ENCODE results near the gene UGT3A1.
"Not testable (repeated sequence)": the region's sequence is repeated elsewhere in the genome, so short reads cannot be mapped to it uniquely, and the experiment has no call there.

UGT3A1 gene, protein sequence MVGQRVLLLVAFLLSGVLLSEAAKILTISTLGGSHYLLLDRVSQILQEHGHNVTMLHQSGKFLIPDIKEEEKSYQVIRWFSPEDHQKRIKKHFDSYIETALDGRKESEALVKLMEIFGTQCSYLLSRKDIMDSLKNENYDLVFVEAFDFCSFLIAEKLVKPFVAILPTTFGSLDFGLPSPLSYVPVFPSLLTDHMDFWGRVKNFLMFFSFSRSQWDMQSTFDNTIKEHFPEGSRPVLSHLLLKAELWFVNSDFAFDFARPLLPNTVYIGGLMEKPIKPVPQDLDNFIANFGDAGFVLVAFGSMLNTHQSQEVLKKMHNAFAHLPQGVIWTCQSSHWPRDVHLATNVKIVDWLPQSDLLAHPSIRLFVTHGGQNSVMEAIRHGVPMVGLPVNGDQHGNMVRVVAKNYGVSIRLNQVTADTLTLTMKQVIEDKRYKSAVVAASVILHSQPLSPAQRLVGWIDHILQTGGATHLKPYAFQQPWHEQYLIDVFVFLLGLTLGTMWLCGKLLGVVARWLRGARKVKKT

DNA sequence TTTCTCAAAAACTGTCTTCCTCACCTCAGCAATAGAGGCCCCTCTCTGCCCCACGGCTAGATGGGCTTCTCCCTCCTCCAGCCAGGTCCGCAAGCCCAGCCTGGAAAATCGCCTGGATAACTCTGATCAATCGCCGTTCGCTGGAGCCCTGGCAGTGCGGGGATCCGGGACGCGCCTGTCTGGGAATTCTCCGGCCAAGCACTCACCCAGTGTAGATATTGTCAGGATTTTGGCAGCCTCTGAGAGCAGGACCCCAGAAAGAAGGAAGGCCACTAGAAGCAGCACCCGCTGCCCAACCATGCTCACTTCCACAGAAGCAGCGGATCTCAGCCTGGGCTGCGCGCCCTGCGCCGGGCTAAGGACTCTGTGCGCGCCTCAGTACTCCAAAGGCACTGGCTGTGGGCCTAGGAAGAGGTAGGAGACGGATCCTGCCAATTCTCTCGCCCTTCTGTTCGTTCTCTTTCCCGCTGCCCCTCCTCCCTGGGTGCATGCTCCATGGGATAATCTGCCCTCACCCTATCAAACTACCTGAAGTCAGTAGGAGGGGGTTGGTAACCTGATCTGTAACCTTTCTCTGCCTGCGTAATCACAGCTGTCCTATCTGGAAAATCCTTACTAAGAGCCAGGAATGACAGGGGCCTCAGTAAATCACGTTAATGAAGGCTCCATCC, at the start of gene UGT3A1:
TSS of gene UGT3A1 (minus strand) at position 450 of the 671 bp plus-strand sequence. CDS start at position 300, 150 bp downstream.
- no peak for DNase-seq (ENCODE audit: low read depth)

DNA sequence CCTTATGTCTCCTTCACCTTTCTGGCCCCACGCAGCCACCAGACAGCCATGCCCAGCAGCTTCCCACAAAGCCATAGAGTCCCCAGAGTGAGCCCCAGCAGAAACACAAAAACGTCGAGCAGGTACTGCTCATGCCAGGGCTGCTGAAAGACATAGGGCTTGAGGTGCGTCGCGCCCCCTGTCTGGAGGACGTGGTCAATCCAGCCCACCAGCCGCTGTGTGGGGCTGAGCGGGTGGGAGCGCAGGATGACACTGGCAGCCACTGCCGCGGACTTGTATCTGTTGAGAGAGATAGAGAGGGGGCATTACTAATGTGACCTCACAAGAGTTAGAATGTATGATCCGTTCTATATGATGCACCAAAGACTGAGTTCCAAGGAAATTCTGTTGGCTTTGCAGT, 44.5 kb upstream of the UGT3A1 start:
- DNase-seq (ENCODE audit: low read depth), result no peak

DNA sequence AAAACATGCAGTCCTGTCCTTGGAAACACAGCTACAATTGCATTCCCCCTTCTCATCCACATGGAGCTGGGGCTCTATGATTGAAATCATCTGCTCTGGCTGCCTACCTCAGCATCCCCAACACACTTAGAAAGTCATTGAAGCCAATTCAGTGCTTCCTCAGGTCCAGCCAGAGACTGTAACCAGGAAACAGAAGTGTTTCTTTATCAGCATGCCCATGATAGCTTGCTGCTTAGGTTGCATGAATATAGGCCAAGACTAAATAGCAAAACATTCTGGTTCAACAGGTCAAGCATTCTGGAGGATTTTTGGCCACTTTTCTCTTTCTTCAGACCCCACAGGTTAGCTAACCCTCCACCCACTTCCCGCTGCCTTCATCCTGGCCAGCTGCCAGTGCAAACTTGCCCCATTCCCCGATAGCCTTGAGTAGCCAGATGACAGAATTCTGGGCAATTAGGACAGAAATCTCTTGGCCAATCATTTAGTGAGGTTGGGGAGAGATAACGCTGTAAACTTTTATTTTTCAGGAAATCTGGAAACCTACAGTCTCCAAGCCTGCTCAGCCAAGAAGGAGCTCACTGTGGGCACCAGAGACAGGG, 43.4 kb upstream of the UGT3A1 start:
- not testable (repeated sequence) for DNase-seq (ENCODE audit: low read depth)

DNA sequence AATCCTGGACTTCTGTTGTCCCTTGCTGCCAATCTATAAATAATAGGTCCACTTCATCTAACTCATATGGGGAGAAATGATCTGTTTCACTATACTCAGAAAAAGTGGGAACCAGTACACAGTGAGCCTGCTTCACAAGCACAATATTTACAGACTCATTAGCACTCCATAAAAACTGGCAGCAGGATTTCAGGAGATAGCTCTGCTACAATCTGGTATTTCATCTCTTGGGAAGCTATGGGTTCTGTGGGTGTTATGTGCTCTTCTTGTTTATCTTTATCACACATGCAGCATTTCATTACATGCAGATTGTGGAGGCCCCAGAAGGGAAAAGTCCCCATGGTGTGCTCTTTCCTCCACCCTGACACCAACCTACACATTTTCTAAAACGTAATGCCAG, 42.3 kb upstream of the UGT3A1 start:
- no peak for DNase-seq (ENCODE audit: low read depth)

DNA sequence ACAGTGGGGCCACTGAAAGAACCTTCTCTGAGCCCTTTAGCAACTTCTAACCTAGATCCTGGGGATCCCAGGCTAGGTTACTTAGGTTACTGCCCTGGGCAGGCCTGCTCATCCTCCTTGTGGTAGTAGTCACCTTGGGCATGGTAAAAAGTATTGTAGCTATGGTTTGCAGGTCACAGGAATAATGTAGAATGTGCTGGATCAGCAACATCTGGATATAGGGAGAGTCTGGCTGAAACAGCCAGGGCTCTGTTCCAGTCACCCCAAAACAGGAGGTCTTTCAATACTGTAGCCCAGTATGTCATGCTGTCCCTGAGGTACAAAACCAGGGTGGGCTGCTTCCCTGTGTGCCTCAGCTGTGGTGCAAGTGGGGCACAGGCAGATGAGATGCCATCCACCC, 41.9 kb upstream of the UGT3A1 start:
- DNase-seq (ENCODE audit: low read depth), result no peak

DNA sequence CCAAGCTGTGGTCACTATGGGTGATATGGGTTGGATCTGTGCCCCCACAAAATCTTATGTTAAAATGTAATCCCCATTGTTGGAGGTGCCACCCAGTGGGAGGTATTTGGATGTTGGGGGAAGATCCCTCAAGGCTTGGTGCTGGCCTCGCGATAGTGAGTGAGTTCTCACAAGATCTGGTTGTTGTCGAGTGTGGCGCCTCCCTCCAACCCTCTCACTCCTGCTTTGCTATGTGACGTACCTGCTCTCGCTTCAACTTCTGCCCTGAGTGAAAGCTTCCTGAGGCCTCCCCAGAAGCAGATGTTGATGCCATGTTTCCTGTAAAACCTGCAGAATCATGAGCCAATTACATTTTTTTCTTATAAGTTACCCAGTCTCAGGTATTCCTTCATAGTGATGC, 40.0 kb upstream of the UGT3A1 start:
- no peak for DNase-seq (ENCODE audit: low read depth)

DNA sequence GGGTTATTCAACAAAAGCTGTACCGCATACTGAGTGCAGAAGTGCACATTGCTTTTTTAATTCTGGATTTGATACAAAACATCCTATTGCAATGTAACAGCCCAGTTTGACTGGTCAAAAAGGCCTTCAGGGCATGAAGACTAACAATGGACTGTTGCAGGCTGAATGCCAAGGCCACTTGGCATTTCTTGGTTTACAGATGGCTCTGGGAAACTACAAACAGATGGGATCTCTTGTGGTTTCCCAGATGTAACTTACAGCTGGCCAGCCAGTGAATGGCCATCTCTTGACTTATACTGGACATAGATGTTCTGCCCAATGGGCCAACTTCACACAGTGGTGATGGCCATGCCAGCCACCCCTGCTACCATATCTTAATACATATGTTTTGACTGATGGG, 38.7 kb upstream of the UGT3A1 start:
- no peak for DNase-seq (ENCODE audit: low read depth)

DNA sequence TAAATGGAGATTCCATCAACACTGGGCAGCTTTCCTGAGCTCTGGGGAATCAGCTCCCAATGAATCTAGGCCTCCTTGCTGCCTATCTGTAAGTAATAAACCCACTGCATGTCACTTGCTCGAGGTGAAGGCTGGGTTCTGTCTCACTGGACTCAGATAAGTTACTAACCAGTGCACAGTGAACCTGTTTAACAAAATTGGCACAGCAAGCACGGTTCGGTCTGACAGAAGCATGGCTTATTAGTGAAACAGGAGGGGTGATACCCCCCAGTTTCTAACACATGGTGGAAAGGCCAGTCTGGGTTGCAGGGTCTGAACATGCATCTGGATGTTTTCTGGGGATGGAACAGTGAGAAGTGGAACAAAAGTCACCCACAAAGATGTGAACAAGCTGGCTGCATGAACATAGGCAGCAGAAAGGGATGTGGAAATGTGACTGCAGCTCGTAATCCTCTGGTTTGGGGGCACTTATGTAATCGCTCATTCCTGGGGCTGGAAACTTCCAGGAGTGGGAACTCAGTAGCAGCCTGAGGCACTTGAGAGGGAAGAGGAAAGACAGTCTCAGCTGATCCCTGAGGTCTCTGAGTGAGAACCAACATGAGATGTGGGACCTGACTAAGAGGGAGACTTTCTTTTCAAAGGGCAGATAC, 37.8 kb upstream of the UGT3A1 start:
- DNase-seq (ENCODE audit: low read depth), result no peak

DNA sequence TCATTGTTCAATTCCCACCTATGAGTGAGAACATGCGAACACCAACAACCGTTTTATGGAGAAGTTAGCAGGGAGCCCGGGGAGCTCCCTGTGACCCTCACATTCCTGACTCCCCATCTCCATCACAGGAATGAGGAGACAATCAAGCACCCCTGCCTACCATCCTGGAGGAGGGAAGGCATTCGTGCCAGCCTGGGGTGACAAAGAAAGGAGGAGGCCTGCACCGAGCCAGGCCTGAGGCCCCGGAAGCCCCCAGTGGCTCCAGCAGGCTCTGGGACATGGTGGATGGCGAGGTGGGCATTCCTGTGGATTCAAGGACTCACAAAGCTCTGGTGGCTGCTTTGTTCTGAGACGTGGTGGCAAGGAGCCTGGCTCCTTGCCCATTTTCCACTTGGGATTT, 36.5 kb upstream of the UGT3A1 start:
- DNase-seq (ENCODE audit: low read depth), result no peak

DNA sequence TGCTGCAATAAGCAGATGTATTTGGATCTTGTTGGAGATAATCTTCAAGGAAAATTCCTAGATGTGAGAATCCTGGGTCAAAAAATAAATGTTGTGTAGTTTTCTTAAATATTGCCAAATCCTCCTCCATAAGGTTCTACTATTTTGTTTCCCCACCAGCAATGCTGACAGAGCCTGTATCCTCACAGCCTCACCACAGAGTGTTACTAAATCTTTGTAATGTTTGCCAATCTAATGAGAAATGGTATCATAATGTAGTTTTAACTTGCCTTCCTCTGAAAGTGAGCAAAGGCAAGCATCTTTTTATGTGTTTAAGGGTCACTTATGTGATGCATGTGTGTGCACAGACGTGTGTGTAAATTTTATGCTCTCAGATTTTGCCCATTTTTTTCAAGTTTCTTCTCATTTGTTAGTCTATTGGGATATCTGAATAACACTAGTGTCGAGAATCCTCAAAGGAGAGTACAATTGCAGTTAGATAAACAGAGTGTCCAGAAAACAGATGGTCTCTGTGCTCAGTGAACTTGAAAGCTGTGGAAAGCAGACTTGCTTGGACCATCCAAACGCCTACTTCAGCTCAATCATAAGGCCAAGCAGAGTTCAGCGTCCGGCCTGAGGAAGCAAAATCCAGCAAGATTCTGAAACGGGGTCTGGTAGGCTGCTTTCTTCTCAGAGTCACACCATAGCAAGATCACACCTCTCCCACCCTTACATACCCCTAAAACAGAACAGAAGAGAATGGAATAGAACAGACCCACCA, 35.7 kb upstream of the UGT3A1 start:
- DNase-seq (ENCODE audit: low read depth), result no peak

DNA sequence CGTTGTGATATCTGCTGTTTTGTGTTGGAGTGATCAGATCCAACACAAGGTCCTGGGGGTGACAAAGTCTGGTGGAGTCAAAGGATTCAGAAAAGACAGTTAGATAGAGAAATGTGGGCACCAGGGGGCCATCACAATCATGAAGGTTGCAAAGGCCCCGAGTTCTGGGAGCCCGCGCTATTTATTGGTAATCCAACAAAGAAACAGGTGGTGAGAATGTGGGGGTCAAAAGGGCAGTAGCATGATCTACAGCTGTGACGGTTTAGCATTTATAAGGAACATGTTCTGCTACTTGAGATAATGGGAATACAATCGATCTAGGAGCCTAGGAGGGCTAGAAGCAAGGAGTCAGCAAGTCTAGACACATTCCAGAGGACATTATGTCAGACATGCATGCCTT, 31.1 kb upstream of the UGT3A1 start:
- DNase-seq (ENCODE audit: low read depth), result not testable (repeated sequence)

DNA sequence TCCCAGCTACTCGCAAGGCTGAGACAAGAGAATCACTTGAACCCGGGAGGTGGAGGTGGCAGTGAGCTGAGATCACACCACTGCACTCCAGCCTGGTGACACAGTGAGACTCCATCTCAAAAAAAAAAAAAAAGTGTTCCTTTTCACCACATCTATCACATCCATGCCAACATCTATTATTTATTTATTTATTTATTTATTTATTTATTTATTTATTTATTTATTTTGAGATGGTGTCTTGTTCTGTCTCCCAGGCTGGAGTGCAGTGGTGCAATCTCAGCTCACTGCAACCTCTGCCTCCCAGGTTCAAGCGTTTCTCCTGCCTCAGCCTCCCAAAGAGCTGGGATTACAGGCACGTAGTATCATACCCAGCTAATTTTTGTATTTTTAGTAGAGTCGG, 28.4 kb upstream of the UGT3A1 start:
- DNase-seq (ENCODE audit: low read depth), result not testable (repeated sequence)

DNA sequence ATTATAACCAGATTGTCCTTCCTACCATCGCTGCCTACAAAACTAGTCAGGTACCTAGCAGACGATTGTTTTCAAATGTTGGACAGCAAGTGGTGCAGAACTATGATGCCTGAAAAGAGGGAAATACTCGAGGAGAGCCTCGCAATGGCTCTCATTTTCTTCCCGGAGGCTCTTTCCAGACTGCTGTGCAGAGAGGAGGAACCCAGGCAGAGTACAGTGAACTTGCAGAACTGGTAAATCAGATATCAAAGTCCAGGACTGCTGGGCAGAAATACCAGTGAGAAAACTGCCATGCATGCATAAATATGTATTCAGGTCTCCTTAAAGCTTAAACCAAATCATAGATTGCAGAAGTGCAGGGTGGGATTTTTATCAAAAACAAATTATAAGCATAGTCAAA, 26.4 kb upstream of the UGT3A1 start:
- DNase-seq (ENCODE audit: low read depth), result no peak

DNA sequence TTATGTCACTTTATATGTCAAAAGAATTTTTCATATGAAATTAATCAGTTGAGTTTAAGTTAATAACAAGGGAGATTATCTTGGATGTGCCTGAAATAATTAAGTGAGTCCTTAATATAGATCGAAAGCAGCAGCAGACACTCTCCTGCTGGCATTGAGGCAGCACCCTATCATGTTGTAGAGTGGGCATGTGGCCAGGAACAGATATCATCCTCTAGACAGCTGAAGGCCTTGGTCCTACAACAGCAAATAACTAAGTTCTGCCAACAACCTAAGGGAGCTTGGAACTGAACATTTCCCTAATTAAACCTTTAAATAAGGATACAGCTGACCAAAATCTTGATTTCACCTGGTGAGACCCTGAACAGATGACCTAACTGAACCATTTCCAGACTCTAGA, 25.8 kb upstream of the UGT3A1 start:
- DNase-seq (ENCODE audit: low read depth), result no peak

DNA sequence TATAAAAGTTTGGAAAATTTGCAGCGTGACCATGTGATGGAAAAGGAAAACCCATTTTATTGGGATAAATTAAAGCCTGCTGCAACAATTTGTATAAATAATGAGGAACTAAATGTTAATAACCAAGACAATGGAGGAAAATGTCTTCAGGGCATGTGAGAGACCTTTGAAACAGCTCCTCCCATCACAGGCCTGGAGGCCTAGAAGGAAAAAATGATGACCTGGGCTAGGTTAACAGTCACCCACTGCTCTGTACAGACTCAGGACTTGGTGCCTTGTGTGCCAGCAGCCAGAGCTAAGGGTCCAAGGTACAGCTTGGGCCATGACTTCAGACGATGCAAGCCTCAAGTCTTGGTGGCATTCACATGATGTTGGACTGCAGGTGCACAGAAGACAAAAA, 22.0 kb upstream of the UGT3A1 start:
- no peak for DNase-seq (ENCODE audit: low read depth)

DNA sequence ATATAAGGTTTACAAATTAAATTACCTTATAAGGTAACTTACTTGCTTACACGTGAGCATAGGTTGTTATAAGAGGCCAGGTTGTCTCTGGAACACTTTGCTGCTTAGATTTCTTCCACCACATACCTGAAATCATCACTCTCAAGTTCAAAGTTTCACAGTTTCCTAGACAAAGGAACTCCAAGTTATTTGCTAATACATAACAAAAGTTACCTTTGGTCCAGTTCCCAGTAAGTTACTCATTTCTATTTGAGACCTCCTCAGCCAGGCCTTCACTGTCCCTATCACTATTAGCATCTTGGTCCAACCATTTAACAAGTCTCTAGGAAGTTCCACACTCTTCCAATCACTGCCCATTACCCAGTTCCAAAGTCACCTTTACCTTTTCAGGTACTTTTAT, 18.5 kb upstream of the UGT3A1 start:
- DNase-seq (ENCODE audit: low read depth), result no peak

DNA sequence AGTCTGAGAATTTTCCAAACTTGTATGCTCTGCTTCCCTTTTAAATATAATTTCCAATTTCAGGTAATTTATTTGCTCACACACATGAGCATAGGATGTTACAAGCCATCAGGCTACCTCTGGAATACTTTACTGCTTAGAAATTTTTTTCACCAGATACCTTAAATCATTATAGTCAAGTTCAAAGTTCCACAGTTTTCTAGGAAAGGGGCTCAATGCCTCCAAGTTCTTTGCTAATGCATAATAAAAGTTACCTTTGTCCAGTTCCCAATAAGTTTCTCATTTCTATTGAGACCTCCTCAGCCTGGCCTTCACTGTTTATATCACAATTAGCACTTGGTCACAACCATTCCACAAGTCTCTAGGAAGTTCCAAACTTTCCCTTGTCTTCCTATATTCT, 16.2 kb upstream of the UGT3A1 start:
- no peak for DNase-seq (ENCODE audit: low read depth)

DNA sequence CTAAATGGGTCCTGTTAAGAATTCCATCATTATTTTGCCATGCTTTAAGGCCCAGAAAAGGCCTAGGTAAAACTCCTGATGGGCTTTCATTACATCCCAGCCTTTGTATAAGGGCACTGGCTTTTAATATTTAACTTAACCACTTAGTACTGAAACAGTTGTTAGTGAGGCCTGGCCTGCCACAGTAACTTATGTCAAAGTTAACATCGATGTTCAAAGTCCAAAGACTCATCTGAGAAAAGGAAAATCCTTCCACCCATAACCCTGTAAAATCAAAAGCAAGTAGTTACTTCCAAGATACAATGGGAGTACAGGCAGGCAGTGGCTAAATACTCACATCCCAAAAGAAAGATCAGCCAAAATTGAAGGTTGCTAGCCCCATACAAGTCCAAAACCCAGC, 15.0 kb upstream of the UGT3A1 start:
- DNase-seq (ENCODE audit: low read depth), result no peak

DNA sequence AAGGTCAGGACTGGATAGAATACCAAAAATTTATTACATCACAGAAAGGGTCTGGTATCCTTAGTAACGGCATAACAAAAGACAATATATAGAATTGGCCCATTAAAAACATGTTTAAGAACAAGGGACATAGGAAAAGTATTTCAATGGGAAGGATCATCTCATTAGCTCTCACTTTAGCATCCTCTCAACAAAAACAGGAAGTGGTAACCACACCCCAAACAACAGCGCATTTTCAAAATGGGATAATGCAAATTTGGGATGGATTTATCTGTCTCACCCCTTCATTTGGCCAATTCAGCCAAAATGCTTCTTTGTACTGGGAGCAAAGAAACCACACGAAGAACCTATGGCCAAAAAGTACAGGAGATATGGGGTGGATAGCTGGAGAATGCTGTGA, 9.8 kb upstream of the UGT3A1 start:
- DNase-seq (ENCODE audit: low read depth), result no peak

DNA sequence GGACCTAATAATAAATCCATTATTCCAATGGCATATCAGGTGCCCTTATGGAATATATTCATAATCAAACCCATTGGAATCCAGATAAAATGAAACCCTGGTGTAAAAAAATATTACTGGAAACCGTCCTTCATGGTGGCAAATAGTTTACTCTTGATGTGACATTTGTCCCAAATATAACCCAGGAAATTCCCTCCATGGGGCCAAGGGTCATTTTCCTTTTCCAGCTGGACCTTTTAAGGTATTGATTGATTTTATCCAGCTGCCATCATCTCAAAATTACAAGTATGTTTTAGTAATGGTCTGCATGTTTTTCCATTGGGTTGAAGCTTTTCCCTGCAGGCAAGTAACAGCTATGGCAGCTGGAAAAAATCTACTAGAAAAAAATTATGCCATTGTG, 8.4 kb upstream of the UGT3A1 start:
- no peak for DNase-seq (ENCODE audit: low read depth)

DNA sequence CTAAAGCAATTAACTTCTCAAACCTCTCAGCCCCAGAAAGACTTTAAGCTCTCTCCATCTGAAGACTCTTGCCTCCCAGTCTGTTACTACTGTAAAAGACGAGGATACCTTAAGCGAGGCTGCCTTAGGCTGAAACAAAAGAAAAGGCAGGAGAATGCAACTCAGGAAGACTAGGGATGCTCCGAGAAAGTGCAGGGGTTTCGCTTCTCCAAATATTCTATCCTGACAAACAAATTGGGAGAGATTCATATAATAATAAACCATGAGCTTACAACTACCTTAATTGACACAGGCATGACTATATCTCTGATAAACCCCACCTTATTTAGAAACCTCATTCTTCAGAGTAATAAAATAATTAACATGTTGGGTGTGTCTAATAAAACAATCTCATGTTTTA, 4.9 kb upstream of the UGT3A1 start:
- DNase-seq (ENCODE audit: low read depth), result no peak

DNA sequence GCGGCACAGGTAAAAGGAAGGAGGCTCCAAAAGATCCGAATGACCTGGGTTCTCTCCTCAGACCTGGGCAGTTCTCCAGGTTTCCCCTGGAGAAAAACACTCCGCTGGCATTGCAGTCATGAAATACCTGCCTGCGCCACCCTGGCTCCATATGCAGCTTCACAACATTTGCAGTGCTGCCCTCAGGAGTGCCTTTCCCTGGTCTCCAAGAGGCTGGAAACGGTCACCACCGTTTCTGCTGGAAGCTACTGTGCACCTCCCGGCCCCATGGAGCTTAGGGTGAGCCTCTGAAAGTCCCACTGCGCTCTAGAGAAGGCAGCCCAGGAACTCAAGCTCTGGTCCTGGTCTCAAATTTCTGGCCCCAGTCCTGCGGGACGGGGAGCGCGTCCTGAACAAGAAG, 670 bp downstream of the UGT3A1 start:
- no peak for DNase-seq (ENCODE audit: low read depth)

All from amniotic epithelial cell (primary cell).